SKM-1 (cell line): Measurements from ENCODE around the gene SCNM1.
"Not testable (repeated sequence)": the region's sequence is repeated elsewhere in the genome, so short reads cannot be mapped to it uniquely, and the experiment has no call there.

ENCODE experiments used
- DNase-seq: peaks from one replicate; lab custom pipeline; 2025; ENCODE audit not compliant: unreplicated experiment; lab: John Stamatoyannopoulos, UW

SCNM1 gene

GRCh38 chr1:151146412-151147131, 19.4 kb upstream of the SCNM1 start, which contains the start of gene SEMA6C:
Gene SEMA6C (minus strand): TSS chr1:151146631. CDS start chr1:151142621, 4,010 bp downstream.
- DNase-seq = peak; percentile 98

DNA sequence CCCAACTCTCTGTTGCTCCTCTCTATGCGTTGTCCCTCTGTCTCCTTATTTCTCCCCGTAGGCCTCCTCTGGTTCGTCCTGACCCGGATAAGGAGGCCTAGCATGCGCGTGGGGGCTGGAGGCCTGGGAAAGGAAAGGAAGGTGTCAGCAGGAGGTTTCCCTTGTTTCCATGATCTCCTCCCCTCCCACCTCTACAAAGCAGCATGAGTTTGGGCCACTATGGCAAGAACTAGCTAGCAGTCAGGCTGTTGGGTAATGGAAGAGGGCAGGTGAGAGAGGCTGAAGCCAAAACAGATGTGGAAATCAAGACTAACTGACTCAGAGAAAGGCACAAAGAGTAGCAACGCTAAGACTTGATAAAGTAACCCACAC, 18.8 kb upstream of the SCNM1 start:
- no peak for DNase-seq

DNA sequence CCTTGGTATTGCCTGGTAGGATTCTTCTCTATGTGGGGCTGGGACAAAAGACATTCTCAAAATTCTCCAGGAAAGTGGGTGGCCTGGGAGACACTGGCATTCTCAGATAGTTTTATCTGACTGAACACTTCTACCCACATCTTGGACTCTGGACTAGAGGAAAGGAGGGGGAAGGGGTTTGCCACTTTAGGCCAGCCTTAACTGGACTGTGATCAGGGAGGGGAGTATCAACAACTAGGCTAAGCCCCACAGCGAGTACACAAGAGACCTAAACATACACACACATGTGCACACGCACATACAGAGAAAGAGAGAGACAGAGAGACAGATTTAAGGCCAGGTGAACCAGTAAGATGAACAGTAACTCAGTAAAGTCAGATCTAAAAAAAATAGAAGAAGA, 18.3 kb upstream of the SCNM1 start:
- no peak for DNase-seq

DNA sequence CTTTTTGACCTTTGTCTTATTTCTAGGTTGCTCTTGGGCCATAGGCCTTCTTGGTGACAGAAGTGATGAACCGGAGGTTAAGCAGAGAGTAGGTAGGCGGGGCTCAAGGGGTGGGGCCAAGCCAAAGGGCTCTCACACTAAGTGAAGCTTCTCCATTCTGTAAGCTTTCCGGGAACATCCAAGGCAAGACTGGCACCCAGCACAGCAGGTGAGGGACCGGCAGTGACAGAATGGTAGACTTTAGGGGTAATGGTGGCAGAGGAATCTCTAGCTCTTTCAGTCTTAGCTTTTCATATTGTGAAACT, 9.5 kb upstream of the SCNM1 start, which contains the start of gene TNFAIP8L2:
TNFAIP8L2 (plus strand) TSS at position 135 of the 305 bp plus-strand sequence. CDS start 2,049 bp downstream, outside the sequence.
- peak; percentile 88 for DNase-seq

DNA sequence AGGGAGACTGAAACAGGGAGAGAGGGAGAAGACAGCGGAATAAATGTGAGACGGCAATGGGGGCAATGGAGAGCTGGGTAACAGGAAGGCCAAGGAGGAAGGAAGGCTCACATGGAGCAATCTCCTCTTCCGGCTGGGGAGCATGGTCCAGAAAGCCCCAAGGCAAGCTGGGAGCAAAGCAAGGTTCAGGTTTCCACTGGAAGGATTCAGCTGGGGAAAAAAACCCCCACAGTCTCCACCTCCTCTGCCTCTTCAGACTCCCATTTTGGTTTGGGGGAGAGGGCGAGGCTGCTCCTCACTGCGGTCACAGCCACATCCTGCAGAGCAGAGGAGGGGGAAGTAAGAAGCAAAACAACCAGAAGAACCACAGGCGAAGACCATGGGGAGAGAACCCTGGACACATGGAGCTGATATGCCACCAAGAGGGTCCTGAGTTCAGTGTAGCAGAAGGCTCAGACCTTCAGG, 8.8 kb upstream of the SCNM1 start:
- peak; percentile 97 for DNase-seq

DNA sequence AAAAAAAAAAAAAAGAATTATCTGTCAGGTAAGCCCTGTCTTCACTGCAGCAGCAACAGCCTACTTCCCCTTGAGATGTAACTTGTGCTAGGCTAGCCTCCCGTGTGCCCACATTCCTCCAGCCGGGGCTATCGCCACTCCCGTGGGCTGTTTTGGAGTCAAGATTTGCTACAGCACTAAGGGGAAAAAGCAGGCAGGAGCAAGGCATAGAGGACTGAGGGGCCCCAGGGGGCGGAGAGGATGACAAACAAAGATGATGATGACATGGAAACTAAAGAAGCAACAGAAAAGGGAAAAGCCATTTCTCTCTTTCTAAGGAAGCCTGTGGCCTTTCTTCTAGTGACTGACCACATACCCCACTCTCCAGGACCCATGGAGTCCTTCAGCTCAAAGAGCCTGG, 7.6 kb upstream of the SCNM1 start:
- DNase-seq = peak; percentile 25

GRCh38 chr1:151158751-151159251, 7.1 kb upstream of the SCNM1 start:
- DNase-seq = peak; percentile 43

DNA sequence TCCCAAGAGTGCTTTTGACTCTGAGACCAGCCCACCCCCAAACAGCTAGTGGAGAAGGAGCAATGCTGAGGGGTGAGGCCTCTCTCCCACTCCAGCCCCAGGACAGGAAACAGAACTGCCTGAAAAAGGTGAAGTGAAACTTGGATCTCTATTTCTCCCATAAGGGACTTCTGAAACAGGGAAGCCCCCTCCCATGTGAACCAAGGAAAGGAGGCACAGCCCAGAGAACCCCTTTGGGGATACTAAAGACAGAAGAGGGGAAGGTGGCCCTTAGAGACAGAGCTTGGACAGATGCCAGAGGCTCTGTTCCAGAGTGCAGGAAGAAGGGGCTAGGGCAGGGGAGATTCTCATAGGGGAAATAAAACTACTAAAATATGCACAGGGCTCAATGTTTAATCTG, 6.6 kb upstream of the SCNM1 start:
- DNase-seq = no peak

DNA sequence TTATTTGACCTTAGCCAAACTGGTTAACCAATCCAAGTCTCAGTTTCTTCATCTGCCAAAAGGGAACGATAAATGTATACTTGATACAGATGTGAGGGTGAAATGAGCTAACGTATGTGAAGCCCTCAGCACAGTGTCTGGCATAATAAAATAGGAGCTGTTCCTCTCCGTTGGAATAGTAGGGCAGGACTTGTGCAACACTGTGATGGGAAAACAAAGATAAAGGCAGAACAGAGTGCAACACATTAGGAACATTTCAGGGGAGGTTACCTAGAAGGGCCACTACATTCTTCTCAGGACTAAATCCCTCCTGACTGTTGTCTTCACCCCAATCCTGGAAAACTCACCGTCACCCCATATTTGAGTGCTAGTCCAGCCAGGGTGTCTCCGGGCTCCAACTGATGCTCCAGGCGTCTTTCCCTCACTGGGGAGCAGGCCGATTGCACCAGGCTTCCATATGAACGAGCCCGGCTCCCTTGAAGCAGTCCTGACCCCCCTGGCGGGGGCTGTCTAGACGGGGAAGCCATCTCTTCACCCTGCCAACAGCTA, 1.1 kb upstream of the SCNM1 start:
- DNase-seq = no peak

DNA sequence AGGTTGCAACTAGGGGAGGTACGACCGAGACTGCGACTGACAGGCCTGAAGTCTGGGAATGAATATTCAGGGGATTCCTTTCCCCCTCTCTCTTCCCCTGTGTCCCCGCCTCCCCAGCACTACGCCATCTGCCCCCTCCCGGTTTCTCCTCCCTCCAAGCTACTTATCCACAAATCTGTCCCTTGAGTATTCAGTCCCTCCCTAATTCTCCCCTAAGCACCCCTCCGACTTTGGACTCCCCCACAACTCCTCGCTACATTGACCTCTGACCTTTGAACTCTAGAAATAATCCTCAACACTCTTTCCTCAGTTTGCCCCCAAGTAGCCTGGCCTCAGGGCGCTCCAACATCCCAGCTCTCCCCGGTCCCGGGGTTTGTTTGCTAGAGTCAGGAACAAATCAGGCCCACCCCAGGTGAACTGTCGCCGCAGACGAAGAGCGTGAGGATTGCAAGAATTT, 635 bp upstream of the SCNM1 start:
- DNase-seq = no peak

DNA sequence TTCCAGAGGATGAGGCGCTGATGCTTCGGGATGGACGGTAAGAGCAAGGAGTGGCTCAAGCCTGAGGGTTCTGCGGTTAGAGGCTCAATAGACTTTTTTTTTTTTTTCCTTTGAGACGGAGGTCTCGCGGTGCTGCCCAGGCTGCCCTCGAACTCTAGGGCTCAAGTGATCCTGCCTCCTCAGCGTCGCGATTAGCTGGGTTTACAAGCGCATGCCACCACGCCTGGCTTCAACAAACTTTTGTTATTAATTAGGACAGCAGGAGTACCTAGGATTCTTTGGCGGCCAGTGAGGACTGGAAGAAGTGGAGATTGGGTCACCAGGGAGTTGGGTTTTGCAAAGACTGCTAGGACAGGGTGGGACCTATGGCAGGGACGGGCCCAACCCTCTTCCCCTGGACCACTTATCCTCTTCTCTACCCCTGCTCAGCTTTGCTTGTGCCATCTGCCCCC, 587 bp downstream of the SCNM1 start:
- DNase-seq = no peak

DNA sequence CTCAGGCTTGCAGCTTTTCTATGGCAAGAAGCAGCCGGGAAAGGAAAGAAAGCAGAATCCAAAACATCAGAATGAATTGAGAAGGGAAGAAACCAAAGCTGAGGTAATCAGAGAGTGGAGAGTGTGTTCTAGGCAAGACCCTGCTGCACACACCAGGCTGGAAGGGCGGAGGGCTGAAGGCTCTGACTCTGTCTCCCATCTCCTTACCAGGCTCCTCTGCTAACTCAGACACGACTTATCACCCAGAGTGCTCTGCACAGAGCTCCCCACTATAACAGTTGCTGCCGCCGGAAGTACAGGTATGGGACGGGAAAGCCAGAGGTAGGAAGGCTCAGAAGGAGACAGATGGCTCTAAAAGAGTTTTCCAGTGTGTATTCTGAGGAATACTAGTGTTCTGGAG, 1.2 kb downstream of the SCNM1 start:
- no peak for DNase-seq

DNA sequence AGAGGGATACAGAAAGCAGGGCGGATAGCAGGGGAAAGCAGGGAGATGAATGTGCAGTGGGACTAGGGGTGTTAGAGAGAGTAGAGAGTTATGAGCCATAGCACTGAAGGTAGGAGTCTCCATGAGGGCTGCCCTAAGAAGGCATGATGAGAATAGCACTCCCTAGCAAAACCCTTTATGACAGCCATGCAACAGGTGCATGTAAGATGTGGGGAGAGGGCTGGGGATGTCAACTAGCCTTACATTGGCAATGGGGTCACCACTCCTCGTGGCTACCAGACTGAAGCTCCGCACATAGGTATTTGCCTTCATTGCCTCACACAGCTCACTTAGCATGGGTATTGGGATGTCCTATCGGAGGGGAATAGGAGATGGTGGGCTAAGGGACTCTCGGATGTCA, 5.2 kb downstream of the SCNM1 start:
- no peak for DNase-seq

- DNase-seq = no peak
Measured at GRCh38 chr1:151175041-151175741, 9.2 kb downstream of the SCNM1 start.

GRCh38 chr1:151175863-151176262, 9.9 kb downstream of the SCNM1 start, which contains the start of gene TMOD4:
Gene TMOD4 (minus strand): TSS chr1:151175981. CDS start chr1:151174875, 1,106 bp downstream.
- peak; percentile 67 for DNase-seq

- DNase-seq = no peak
Measured at GRCh38 chr1:151176514-151177045, 10.6 kb downstream of the SCNM1 start.

DNA sequence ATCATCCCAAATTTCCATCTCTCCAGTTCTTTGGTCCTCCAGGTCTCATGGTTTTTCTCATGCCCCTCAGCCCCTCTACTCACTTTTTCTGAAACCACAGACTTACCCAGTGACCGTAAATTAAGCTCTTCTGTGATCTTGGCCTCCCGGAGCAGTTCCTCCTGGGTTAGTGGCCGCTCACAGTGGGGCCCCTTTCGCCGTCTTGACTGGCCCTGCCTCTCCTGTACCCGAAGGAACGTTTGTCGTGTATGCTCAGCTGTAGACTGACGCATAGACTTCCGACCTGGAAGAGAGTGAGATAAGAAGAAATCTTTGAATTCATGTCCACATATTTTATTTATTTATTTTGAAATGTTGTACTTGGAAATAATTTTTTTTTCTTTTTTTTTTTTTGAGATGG, 18.3 kb downstream of the SCNM1 start:
- DNase-seq = no peak

DNA sequence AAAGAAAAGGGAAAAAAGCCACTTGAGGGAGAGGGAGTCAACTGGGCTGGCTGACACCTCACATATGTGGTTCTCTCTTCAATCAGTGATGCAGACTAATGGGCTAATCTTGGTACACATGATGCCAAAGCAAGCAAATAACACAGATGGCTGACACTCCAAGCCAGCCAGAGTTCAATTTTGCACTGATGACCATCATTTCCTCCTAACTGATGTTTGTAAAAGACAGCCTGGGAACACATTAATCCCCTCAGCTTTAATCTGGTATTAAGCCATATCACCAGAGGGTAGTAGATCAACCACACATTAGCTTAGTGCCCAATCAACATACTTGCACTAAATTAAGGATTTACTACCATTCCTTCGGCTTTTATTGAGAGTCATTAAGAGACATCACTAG, 21.3 kb downstream of the SCNM1 start:
- no peak for DNase-seq

DNA sequence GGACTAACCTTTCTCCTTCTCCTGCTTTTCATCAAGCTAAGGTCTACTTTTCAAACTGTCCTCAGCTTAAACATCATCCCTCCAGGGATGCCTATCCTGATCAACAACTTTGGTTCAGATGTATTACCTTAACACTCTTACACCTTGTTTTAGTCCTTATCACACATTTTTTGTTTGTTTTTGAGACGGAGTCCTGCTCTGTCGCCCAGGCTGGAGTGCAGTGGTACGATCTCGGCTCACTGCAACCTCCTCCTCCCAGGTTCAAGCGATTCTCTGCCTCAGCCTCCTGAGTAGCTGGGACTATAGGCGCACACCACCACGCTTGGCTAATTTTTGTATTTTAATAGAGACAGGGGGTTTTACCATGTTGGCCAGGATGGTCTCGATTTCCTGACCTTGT, 22.7 kb downstream of the SCNM1 start:
- not testable (repeated sequence) for DNase-seq

DNA sequence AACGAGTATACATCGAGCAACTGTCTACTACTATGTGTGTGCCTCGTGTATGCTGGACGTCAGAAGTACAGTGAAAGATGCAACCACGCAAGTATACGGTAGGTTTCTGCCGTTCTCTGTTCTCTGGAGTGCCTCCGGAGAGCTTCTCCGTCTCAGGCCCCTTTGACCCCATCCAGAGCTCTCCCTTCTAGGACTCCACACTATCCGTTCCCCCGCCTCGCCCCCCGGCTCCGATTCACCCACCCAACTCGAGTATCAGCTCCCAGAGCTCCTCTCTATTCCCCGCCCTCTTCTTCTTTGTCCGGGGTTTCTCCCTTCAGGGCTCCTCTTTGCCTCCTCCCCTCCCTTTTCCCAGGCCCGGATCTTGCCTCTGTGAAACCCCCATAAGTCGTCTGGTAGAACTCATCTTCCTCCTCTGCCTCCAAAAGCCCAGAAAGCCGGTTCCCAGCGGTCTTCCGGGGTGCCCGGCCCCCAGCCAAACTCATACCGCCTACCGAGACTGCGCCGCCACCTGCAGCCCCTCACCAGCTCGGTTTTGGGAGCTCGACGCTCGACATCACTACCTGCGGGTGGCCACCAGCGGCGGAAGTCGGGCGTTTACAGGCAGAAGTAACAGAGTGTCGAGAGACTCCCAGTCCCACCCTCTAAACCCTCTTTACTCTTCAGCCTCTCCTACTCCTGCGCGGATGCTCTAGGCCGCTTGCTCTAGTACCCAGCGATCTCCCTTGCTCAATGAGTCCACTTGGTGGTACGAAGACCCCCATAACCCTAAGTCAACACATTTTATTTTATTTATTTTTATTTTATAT, 23.9 kb downstream of the SCNM1 start, which contains the start of gene VPS72:
VPS72 (minus strand) TSS at position 561 of the 809 bp plus-strand sequence; CDS start at position 485, 76 bp downstream.
- peak; percentile 98 for DNase-seq
